PC-3 (cell line): Measurements from ENCODE around the gene ENAH.

Source experiments
- EZH2 ChIP-seq: fragments of 300-600 bp; sonication (generic); IDR thresholded peaks from one replicate; pipeline ENCODE4 v1.6.1; 2017; ENCODE audit warnings: antibody characterized with exemption, mild to moderate bottlenecking, low read length; ENCODE audit not compliant: unreplicated experiment
- EZH2phosphoT487 ChIP-seq: fragments of 300-600 bp; sonication (generic); IDR thresholded peaks from 2 replicates; pipeline ENCODE4 v1.6.1; 2018; ENCODE audit warnings: mild to moderate bottlenecking, antibody characterized with exemption, low read length, borderline replicate concordance
- TF ChIP-seq, protein P1 (sequence below): fragments of 300-600 bp; sonication (generic); conservative IDR thresholded peaks from 2 replicates; pipeline ENCODE4 v1.5.1; 2017; ENCODE audit warnings: antibody characterized with exemption, low read depth, mild to moderate bottlenecking, low read length

DNA sequence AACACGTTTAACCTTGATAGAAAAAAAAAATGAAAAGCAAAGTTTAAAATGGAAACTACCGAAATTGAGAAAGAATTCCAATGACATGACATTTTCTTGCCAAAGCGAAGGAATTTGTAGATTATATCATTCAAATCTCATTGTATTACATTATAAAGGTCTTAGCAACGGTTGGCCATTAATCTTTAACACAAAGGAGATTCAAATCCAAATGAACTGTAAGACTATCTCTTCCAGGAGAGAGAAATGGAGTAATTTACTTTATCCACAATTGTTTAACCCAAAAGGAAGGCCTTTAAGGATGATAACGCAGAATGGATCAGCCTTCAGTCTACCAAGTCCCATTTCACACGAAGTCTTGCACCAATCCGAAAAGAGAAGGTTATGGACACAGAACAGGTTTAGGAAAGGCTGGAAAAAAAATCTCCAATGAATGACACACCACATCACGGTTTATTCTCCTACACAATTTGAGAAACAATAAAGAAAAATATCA lies 1.5 kb downstream of the ENAH start:
- TF ChIP-seq, protein P1, sequence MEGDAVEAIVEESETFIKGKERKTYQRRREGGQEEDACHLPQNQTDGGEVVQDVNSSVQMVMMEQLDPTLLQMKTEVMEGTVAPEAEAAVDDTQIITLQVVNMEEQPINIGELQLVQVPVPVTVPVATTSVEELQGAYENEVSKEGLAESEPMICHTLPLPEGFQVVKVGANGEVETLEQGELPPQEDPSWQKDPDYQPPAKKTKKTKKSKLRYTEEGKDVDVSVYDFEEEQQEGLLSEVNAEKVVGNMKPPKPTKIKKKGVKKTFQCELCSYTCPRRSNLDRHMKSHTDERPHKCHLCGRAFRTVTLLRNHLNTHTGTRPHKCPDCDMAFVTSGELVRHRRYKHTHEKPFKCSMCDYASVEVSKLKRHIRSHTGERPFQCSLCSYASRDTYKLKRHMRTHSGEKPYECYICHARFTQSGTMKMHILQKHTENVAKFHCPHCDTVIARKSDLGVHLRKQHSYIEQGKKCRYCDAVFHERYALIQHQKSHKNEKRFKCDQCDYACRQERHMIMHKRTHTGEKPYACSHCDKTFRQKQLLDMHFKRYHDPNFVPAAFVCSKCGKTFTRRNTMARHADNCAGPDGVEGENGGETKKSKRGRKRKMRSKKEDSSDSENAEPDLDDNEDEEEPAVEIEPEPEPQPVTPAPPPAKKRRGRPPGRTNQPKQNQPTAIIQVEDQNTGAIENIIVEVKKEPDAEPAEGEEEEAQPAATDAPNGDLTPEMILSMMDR, result no peak
- TF ChIP-seq EZH2, result no peak
- no peak for TF ChIP-seq EZH2phosphoT487
